Transverse colon (tissue), 4 donors: Measurements from ENCODE around the gene POU2F1. TPM values are rescaled to one million over a fixed set of nuclear protein-coding genes. Genes with fewer than 3 reads are reported as not detected.

Experiments
- DNase-seq: peaks from one replicate; pipeline ENCODE4 v3.0.0-alpha.2; 2019
- H3K27ac ChIP-seq, 4 donors: fragments of 200-600 bp; sonication (generic); 2 replicates each; pipeline ENCODE4 v1.5.1; 2016 to 2018; ENCODE audit warnings: inconsistent platforms in 4 of 4
- H3K27me3 ChIP-seq: fragments of 200-600 bp; sonication (generic); 2 replicates; pipeline ENCODE4 v1.5.1; 2017; ENCODE audit warnings: inconsistent platforms
- H3K36me3 ChIP-seq, 4 donors: fragments of 200-600 bp; sonication (generic); 2 replicates each; pipeline ENCODE4 v1.5.1; 2017 to 2019; ENCODE audit warnings: inconsistent platforms in 4 of 4
- H3K4me1 ChIP-seq, 4 donors: fragments of 200-600 bp; sonication (generic); 2 replicates each; pipeline ENCODE4 v1.5.1; 2017 to 2020; ENCODE audit warnings: inconsistent platforms in 4 of 4
- H3K4me3 ChIP-seq, 4 donors: fragments of 200-600 bp; sonication (generic); 1 replicate in 1 of 4; 2 replicates in 3 of 4; pipeline versions ENCODE4 v1.5.1 to v1.6.1; 2017 to 2019; ENCODE audit warnings: inconsistent platforms in 4 of 4
- H3K9me3 ChIP-seq, 2 donors: fragments of 200-600 bp; sonication (generic); 2 replicates each; pipeline ENCODE4 v1.5.1; 2017 to 2019; ENCODE audit warnings: inconsistent platforms in 2 of 2
- EP300 ChIP-seq: sonication (generic); formaldehyde crosslinking; IDR thresholded peaks from one replicate; pipeline ENCODE4 v1.6.1; 2017; ENCODE audit warnings: antibody characterized with exemption, low read depth
- POLR2A ChIP-seq: fragments of 450-650 bp; IDR thresholded peaks from one replicate; pipeline ENCODE4 v1.6.1; 2016; ENCODE audit warnings: antibody characterized with exemption, mild to moderate bottlenecking, moderate library complexity
- POLR2AphosphoS5 ChIP-seq, 3 donors: sonication (generic); formaldehyde crosslinking; IDR thresholded peaks; one replicate each; pipeline ENCODE4 v1.6.1; 2016; ENCODE audit warnings: antibody characterized with exemption in 3 of 3
- WGBS, 2 donors: methylation state at CpG; one replicate each; pipeline ENCODE4 v1.1.5; 2018; ENCODE audit warnings: low coverage in 1 of 2; 5-methylcytosine and 5-hydroxymethylcytosine counted together
- in situ Hi-C, 4 donors: fragments of 200-750 bp; cut with MboI; loops; one replicate each; pipeline versions ENCODE4 v1.15.0 to v1.15.1; 2017; ENCODE audit warnings: low sequenced_read_pairs in 3 of 4, low pct_ligation_motif_present in 1 of 4, low pct_unique_long_range_greater_than_20kb in 1 of 4
- intact Hi-C: fragments of 100-400 bp; cut with DNase I; formaldehyde crosslinking; loops from one replicate; pipeline ENCODE4 v1.15.1; 2023; ENCODE audit warnings: low total_unique reads
- total RNA-seq, 4 donors: library from RNA; depleted of rRNA; stranded (reverse); fragments of >200 nt; gene quantifications; one replicate each; pipeline ENCODE4 v1.1.0, GENCODE V29; 2016
- TF ChIP-seq, protein P1 (sequence below), 5 experiments: fragments of 200-600 bp in 3 of 5; fragments of 450-650 bp in 2 of 5; sonication (generic) in 3 of 5; IDR thresholded peaks; 1 replicate in 2 of 5; 2 replicates in 3 of 5; pipeline ENCODE4 v1.5.1; 2016 to 2017; ENCODE audit warnings: antibody characterized with exemption in 5 of 5, inconsistent platforms in 3 of 5, mild to moderate bottlenecking in 2 of 5, moderate library complexity in 1 of 5

Gene POU2F1
- total RNA-seq, 4 donors from 2014 or later = 6.6 to 31.8 (median 19.0) TPM

GRCh38 chr1:167342846-167343245 is 122.2 kb downstream of the POU2F1 start:
- intact Hi-C loops (no loop called here), in situ Hi-C loops (loop anchor here in 1 of 4 donors (10.0 kb wide), 1 partner anchor 78 kb away; no protein-coding TSS in a partner anchor)
- H3K9me3 ChIP-seq = no peaks in the 10 kb centered on the region

GRCh38 chr1:167344112-167344511 is 123.4 kb downstream of the POU2F1 start:
- DNase-seq = no peak
- H3K27me3 ChIP-seq = no peaks in the 10 kb centered on the region
- H3K36me3 ChIP-seq = no peaks in the 10 kb centered on the region

More at GRCh38 chr1:167342846-167343245, 122.2 kb downstream of the POU2F1 start:
- H3K36me3 ChIP-seq = no peaks in the 10 kb centered on the region
- H3K27ac ChIP-seq = no peak overlapping the region
- peaks cover 0 to 3% (median 0%) of the 10 kb centered on the region in 4 donors for H3K4me1 ChIP-seq
- H3K27me3 ChIP-seq = no peaks in the 10 kb centered on the region
- DNase-seq = no peak
- no peak overlapping the region for H3K4me3 ChIP-seq
- TF ChIP-seq POLR2AphosphoS5 (IDR thresholded peaks at IDR 0.05) = no peak
- TF ChIP-seq, protein P1, sequence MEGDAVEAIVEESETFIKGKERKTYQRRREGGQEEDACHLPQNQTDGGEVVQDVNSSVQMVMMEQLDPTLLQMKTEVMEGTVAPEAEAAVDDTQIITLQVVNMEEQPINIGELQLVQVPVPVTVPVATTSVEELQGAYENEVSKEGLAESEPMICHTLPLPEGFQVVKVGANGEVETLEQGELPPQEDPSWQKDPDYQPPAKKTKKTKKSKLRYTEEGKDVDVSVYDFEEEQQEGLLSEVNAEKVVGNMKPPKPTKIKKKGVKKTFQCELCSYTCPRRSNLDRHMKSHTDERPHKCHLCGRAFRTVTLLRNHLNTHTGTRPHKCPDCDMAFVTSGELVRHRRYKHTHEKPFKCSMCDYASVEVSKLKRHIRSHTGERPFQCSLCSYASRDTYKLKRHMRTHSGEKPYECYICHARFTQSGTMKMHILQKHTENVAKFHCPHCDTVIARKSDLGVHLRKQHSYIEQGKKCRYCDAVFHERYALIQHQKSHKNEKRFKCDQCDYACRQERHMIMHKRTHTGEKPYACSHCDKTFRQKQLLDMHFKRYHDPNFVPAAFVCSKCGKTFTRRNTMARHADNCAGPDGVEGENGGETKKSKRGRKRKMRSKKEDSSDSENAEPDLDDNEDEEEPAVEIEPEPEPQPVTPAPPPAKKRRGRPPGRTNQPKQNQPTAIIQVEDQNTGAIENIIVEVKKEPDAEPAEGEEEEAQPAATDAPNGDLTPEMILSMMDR (IDR thresholded peaks at IDR 0.05) = peak in 3 of 5 experiments; percentile 27 to 48 (median 28)
- 76 to 78% methylated on average over 2 to 3 of the region's 3 CpGs for WGBS, 2 donors

DNA sequence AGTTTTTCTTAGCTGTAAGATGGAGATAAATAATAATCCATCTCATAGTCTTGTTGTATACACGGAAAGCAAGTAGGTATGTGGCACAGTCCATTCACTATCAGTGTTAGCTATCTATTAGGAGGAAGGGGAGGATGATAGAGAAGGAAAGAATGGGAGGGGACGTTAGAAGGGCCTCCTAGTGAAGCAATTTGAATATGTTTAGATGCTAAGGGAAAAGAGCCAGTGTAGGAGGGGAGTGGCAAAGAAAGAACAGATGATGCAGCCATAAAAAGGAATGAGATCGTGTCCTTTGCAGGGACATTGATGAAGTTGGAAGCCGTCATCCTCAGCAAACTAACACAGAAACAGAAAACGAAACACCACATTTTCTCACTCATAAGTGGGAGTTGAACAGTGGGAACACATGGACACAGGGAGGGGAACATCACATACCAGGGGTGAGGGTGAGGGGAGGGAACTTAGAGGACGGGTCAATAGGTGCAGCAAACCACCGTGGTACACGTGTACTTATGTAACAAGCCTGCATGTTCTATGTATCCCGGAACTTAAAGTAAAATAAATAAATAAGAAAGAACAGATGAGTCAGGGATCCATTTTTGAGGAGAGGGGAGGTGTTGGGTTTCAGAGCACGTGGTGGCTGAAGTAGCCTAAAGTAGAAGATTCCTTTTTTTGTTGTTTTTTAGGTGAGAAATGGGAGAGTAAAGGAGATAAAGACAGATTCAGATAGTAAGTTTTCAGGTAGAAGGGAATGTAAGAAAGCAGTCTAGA is 124.1 kb downstream of the POU2F1 start:
- Histone ChIP-seq H3K4me3 (no peak overlapping the region), H3K4me1 (peaks cover 0 to 3% (median 0%) of the 10 kb centered on the region in 4 donors), H3K36me3 (no peaks in the 10 kb centered on the region), H3K27ac (no peak overlapping the region), H3K9me3 (no peaks in the 10 kb centered on the region), H3K27me3 (no peaks in the 10 kb centered on the region)
- DNase-seq = no peak
- TF ChIP-seq POLR2A (no peak), EP300 (no peak), POLR2AphosphoS5 (IDR thresholded peaks at IDR 0.05) (no peak)
- TF ChIP-seq, protein P1 (IDR thresholded peaks at IDR 0.05) = no peak
- intact Hi-C loops (no loop called here), in situ Hi-C loops (loop anchor here in 1 of 4 donors (10.0 kb wide), 1 partner anchor 80 kb away; no protein-coding TSS in a partner anchor)
- WGBS, 2 donors = 71 to 79% methylated on average over 10 of the region's 10 CpGs

More at GRCh38 chr1:167344112-167344511, 123.4 kb downstream of the POU2F1 start:
- no peak overlapping the region for H3K4me3 ChIP-seq
- intact Hi-C loops (no loop called here), in situ Hi-C loops (loop anchor here in 1 of 4 donors (10.0 kb wide), 1 partner anchor 79 kb away; no protein-coding TSS in a partner anchor)
- 87 to 100% methylated on average over 1 of the region's 1 CpG for WGBS, 2 donors
- H3K27ac ChIP-seq = no peak overlapping the region
- H3K4me1 ChIP-seq = peaks cover 0 to 3% (median 0%) of the 10 kb centered on the region in 4 donors
- H3K9me3 ChIP-seq = no peaks in the 10 kb centered on the region
- TF ChIP-seq EP300 (no peak), POLR2A (no peak), POLR2AphosphoS5 (IDR thresholded peaks at IDR 0.05) (no peak)
- TF ChIP-seq, protein P1 (IDR thresholded peaks at IDR 0.05) = no peak

- Histone ChIP-seq H3K4me3 (no peak overlapping the region), H3K27me3 (no peaks in the 10 kb centered on the region), H3K27ac (no peak overlapping the region), H3K9me3 (no peaks in the 10 kb centered on the region), H3K36me3 (no peaks in the 10 kb centered on the region), H3K4me1 (peaks cover 0 to 3% (median 0%) of the 10 kb centered on the region in 4 donors)
- 33 to 35% methylated on average over 1 of the region's 1 CpG for WGBS, 2 donors
- TF ChIP-seq POLR2AphosphoS5 (IDR thresholded peaks at IDR 0.05) (no peak), POLR2A (no peak), EP300 (no peak)
- TF ChIP-seq, protein P1 (IDR thresholded peaks at IDR 0.05) = no peak
- no peak for DNase-seq
- intact Hi-C loops (no loop called here), in situ Hi-C loops (loop anchor here in 1 of 4 donors (10.0 kb wide), 1 partner anchor 81 kb away; no protein-coding TSS in a partner anchor)
These were observed 124.7 kb downstream of the POU2F1 start for GRCh38 chr1:167345386-167345733.
